Measurements from ENCODE around the gene CSF3R. TPM values are rescaled to one million over a fixed set of nuclear protein-coding genes. Genes with fewer than 3 reads are reported as not detected.

CSF3R gene
- polyA plus RNA-seq, 3 donors from 2014 or later: 0.91 to 3.1 (median 2.0) TPM

- Mint-ChIP-seq H3K27me3 (ENCODE audit: low read depth in 3 of 3) (peaks cover 8 to 11% (median 11%) of the 10 kb centered on the region in 3 donors), H3K9me3 (no peaks in the 10 kb centered on the region), H3K27ac (peak within 1 kb of the TSS; percentile 87 to 96 (median 93)), H3K4me3 (peak within 1 kb of the TSS; percentile 86 to 94 (median 87)), H3K36me3 (peaks cover 2 to 7% (median 7%) of the 10 kb centered on the region in 3 donors), H3K4me1 (peaks cover 19 to 20% of the 10 kb centered on the region in 2 donors)
- DNase-seq: peak; percentile 89 to 90 (median 90)
Measured at GRCh38 chr1:36450270-36450918, 32.3 kb downstream of the CSF3R start, which contains the start of gene OSCP1. Gene OSCP1, minus strand, starts transcription at chr1:36450451. Its CDS starts 82 bp downstream, at chr1:36450369.

- DNase-seq: no peak
- H3K27ac Mint-ChIP-seq: peak overlapping the region in 3 of 6 donors; percentile 5 to 87 (median 63)
- H3K4me3 Mint-ChIP-seq: peak overlapping the region in 2 of 5 donors; percentile 18 to 44
- no peaks in the 10 kb centered on the region for H3K9me3 Mint-ChIP-seq
- H3K4me1 Mint-ChIP-seq: peaks cover 19 to 20% of the 10 kb centered on the region in 2 donors
- H3K27me3 Mint-ChIP-seq (ENCODE audit: low read depth in 3 of 3): peaks cover 8 to 12% (median 11%) of the 10 kb centered on the region in 3 donors
- H3K36me3 Mint-ChIP-seq: no peaks in the 10 kb centered on the region
Measured at GRCh38 chr1:36448530-36449056, 34.1 kb downstream of the CSF3R start.

GRCh38 chr1:36447450-36447849 lies 35.3 kb downstream of the CSF3R start:
- Mint-ChIP-seq H3K36me3 (no peaks in the 10 kb centered on the region), H3K27me3 (ENCODE audit: low read depth in 3 of 3) (peaks cover 8 to 12% (median 8%) of the 10 kb centered on the region in 3 donors), H3K27ac (no peak overlapping the region), H3K4me1 (peaks cover 18 to 20% of the 10 kb centered on the region in 2 donors), H3K9me3 (no peaks in the 10 kb centered on the region), H3K4me3 (no peak overlapping the region)
- DNase-seq: no peak

GRCh38 chr1:36446746-36447145 lies 36.0 kb downstream of the CSF3R start:
- H3K27me3 Mint-ChIP-seq (ENCODE audit: low read depth in 3 of 3): peaks cover 6 to 12% (median 8%) of the 10 kb centered on the region in 3 donors
- no peaks in the 10 kb centered on the region for H3K36me3 Mint-ChIP-seq
- H3K4me1 Mint-ChIP-seq: peaks cover 16 to 19% of the 10 kb centered on the region in 2 donors
- H3K27ac Mint-ChIP-seq: no peak overlapping the region
- H3K4me3 Mint-ChIP-seq: no peak overlapping the region
- no peaks in the 10 kb centered on the region for H3K9me3 Mint-ChIP-seq
- DNase-seq: no peak

GRCh38 chr1:36446271-36446670 lies 36.4 kb downstream of the CSF3R start:
- Mint-ChIP-seq H3K4me1 (peaks cover 11 to 14% of the 10 kb centered on the region in 2 donors), H3K27ac (no peak overlapping the region), H3K9me3 (no peaks in the 10 kb centered on the region), H3K27me3 (ENCODE audit: low read depth in 3 of 3) (peaks cover 6 to 12% (median 7%) of the 10 kb centered on the region in 3 donors), H3K4me3 (no peak overlapping the region), H3K36me3 (no peaks in the 10 kb centered on the region)
- DNase-seq: no peak

- DNase-seq: no peak
- H3K9me3 Mint-ChIP-seq: no peaks in the 10 kb centered on the region
- H3K27me3 Mint-ChIP-seq (ENCODE audit: low read depth in 3 of 3): peaks cover 0 to 2% (median 2%) of the 10 kb centered on the region in 3 donors
- no peak overlapping the region for H3K27ac Mint-ChIP-seq
- no peak overlapping the region for H3K4me3 Mint-ChIP-seq
- H3K4me1 Mint-ChIP-seq: no peaks in the 10 kb centered on the region
- no peaks in the 10 kb centered on the region for H3K36me3 Mint-ChIP-seq
Measured at GRCh38 chr1:36443297-36443696, 39.4 kb downstream of the CSF3R start.

GRCh38 chr1:36442337-36442736 lies 40.4 kb downstream of the CSF3R start:
- H3K27ac Mint-ChIP-seq: no peak overlapping the region
- H3K9me3 Mint-ChIP-seq: no peaks in the 10 kb centered on the region
- H3K36me3 Mint-ChIP-seq: no peaks in the 10 kb centered on the region
- H3K27me3 Mint-ChIP-seq (ENCODE audit: low read depth in 3 of 3): peaks cover 0 to 2% (median 2%) of the 10 kb centered on the region in 3 donors
- no peak overlapping the region for H3K4me3 Mint-ChIP-seq
- H3K4me1 Mint-ChIP-seq: no peaks in the 10 kb centered on the region
- no peak for DNase-seq

GRCh38 chr1:36440646-36441045 lies 42.1 kb downstream of the CSF3R start:
- no peak for DNase-seq
- Mint-ChIP-seq H3K4me3 (no peak overlapping the region), H3K27me3 (ENCODE audit: low read depth in 3 of 3) (peaks cover 0 to 2% (median 2%) of the 10 kb centered on the region in 3 donors), H3K4me1 (no peaks in the 10 kb centered on the region), H3K9me3 (no peaks in the 10 kb centered on the region), H3K27ac (no peak overlapping the region), H3K36me3 (no peaks in the 10 kb centered on the region)

GRCh38 chr1:36440044-36440443 lies 42.7 kb downstream of the CSF3R start:
- H3K27ac Mint-ChIP-seq: no peak overlapping the region
- H3K4me1 Mint-ChIP-seq: no peaks in the 10 kb centered on the region
- H3K9me3 Mint-ChIP-seq: no peaks in the 10 kb centered on the region

GRCh38 chr1:36438715-36439114 lies 44.0 kb downstream of the CSF3R start:
- no peak for DNase-seq
- no peak overlapping the region for H3K27ac Mint-ChIP-seq
- H3K9me3 Mint-ChIP-seq: no peaks in the 10 kb centered on the region
- H3K27me3 Mint-ChIP-seq (ENCODE audit: low read depth in 3 of 3): peaks cover 0 to 2% (median 0%) of the 10 kb centered on the region in 3 donors
- no peak overlapping the region for H3K4me3 Mint-ChIP-seq
- no peaks in the 10 kb centered on the region for H3K4me1 Mint-ChIP-seq
- no peaks in the 10 kb centered on the region for H3K36me3 Mint-ChIP-seq

More at GRCh38 chr1:36440044-36440443, 42.7 kb downstream of the CSF3R start:
- Mint-ChIP-seq H3K4me3 (no peak overlapping the region), H3K36me3 (no peaks in the 10 kb centered on the region), H3K27me3 (ENCODE audit: low read depth in 3 of 3) (peaks cover 0 to 2% (median 2%) of the 10 kb centered on the region in 3 donors)
- no peak for DNase-seq

- Mint-ChIP-seq H3K9me3 (no peaks in the 10 kb centered on the region), H3K27ac (no peak overlapping the region), H3K27me3 (ENCODE audit: low read depth in 3 of 3) (peaks cover 0 to 2% (median 2%) of the 10 kb centered on the region in 3 donors), H3K4me1 (no peaks in the 10 kb centered on the region), H3K4me3 (no peak overlapping the region), H3K36me3 (no peaks in the 10 kb centered on the region)
- DNase-seq: no peak
Measured at GRCh38 chr1:36436821-36437220, 45.9 kb downstream of the CSF3R start.

GRCh38 chr1:36433102-36433501 lies 49.6 kb downstream of the CSF3R start:
- no peak overlapping the region for H3K4me3 Mint-ChIP-seq
- H3K27ac Mint-ChIP-seq: no peak overlapping the region
- no peaks in the 10 kb centered on the region for H3K4me1 Mint-ChIP-seq
- peaks cover 0 to 6% (median 5%) of the 10 kb centered on the region in 3 donors for H3K36me3 Mint-ChIP-seq
- no peak for DNase-seq
- H3K9me3 Mint-ChIP-seq: no peaks in the 10 kb centered on the region
- H3K27me3 Mint-ChIP-seq (ENCODE audit: low read depth in 3 of 3): peaks cover 0 to 2% (median 0%) of the 10 kb centered on the region in 3 donors

- H3K9me3 Mint-ChIP-seq: no peaks in the 10 kb centered on the region
Measured at GRCh38 chr1:36432616-36433015, 50.1 kb downstream of the CSF3R start.

GRCh38 chr1:36425791-36426190 lies 56.9 kb downstream of the CSF3R start:
- no peaks in the 10 kb centered on the region for H3K9me3 Mint-ChIP-seq
- peaks cover 2 to 4% of the 10 kb centered on the region in 2 donors for H3K4me1 Mint-ChIP-seq
- no peak for DNase-seq
- H3K27ac Mint-ChIP-seq: peak overlapping the region in 2 of 6 donors; percentile 10 to 27
- H3K27me3 Mint-ChIP-seq (ENCODE audit: low read depth in 3 of 3): no peaks in the 10 kb centered on the region
- peaks cover 1% of the 10 kb centered on the region in 3 donors for H3K36me3 Mint-ChIP-seq
- no peak overlapping the region for H3K4me3 Mint-ChIP-seq

More at GRCh38 chr1:36432616-36433015, 50.1 kb downstream of the CSF3R start:
- DNase-seq: no peak
- peaks cover 0 to 2% (median 0%) of the 10 kb centered on the region in 3 donors for H3K27me3 Mint-ChIP-seq (ENCODE audit: low read depth in 3 of 3)
- H3K4me3 Mint-ChIP-seq: no peak overlapping the region
- peaks cover 0 to 6% (median 5%) of the 10 kb centered on the region in 3 donors for H3K36me3 Mint-ChIP-seq
- H3K27ac Mint-ChIP-seq: no peak overlapping the region
- no peaks in the 10 kb centered on the region for H3K4me1 Mint-ChIP-seq
